HUES48 (cell line): ENCODE measurements around the gene LRRN1.
"Not testable (repeated sequence)": the region's sequence is repeated elsewhere in the genome, so short reads cannot be mapped to it uniquely, and the experiment has no call there.

Experiments used
- H3K27ac ChIP-seq: one replicate; pipeline ENCODE4 v1.7.0; 2013; ENCODE audit warnings: low read depth, low read length, inconsistent platforms
- H3K27me3 ChIP-seq: 2 replicates; pipeline ENCODE4 v1.6.1; 2013; ENCODE audit warnings: mild to moderate bottlenecking, low read length; ENCODE audit not compliant: control insufficient read depth, insufficient read depth
- H3K36me3 ChIP-seq: 2 replicates; pipeline ENCODE4 v1.6.1; 2013; ENCODE audit warnings: low read length; ENCODE audit not compliant: control insufficient read depth, insufficient read depth
- H3K4me1 ChIP-seq: 2 replicates; pipeline ENCODE4 v1.6.1; 2013; ENCODE audit warnings: mild to moderate bottlenecking, low read length; ENCODE audit not compliant: control insufficient read depth, insufficient read depth
- H3K4me3 ChIP-seq: 2 replicates; pipeline ENCODE4 v1.5.1; 2013; ENCODE audit warnings: mild to moderate bottlenecking, low read depth, low read length
- H3K9ac ChIP-seq: 2 replicates; pipeline ENCODE4 v1.6.1; 2013; ENCODE audit warnings: mild to moderate bottlenecking, low read depth, low read length, moderate library complexity
- H3K9me3 ChIP-seq: 2 replicates; pipeline ENCODE4 v1.6.1; 2013; ENCODE audit warnings: low read length; ENCODE audit not compliant: control insufficient read depth, insufficient read depth

LRRN1 gene

GRCh38 chr3:3806856-3807255, 7.6 kb downstream of the LRRN1 start:
- Histone ChIP-seq H3K9ac (no peak overlapping the region), H3K36me3 (peaks cover 92% of the 10 kb centered on the region), H3K4me1 (peaks cover 62% of the 10 kb centered on the region), H3K4me3 (no peak overlapping the region), H3K27ac (peak overlapping the region; percentile 26), H3K9me3 (no peaks in the 10 kb centered on the region), H3K27me3 (no peaks in the 10 kb centered on the region)

GRCh38 chr3:3813013-3813412, 13.8 kb downstream of the LRRN1 start:
- H3K4me3 ChIP-seq, result no peak overlapping the region
- H3K9me3 ChIP-seq, result no peaks in the 10 kb centered on the region
- no peak overlapping the region for H3K27ac ChIP-seq
- peaks cover 92% of the 10 kb centered on the region for H3K36me3 ChIP-seq
- no peak overlapping the region for H3K9ac ChIP-seq
- 0 out of 2 replicates have a peak, but pooled peaks cover 11% of the 10 kb centered on the region for H3K4me1 ChIP-seq
- H3K27me3 ChIP-seq, result no peaks in the 10 kb centered on the region

GRCh38 chr3:3815206-3815605, 16.0 kb downstream of the LRRN1 start:
- no peaks in the 10 kb centered on the region for H3K27me3 ChIP-seq
- H3K4me1 ChIP-seq, result peaks cover 13% of the 10 kb centered on the region; the same call in 1 of the 2 replicates
- H3K27ac ChIP-seq, result no peak overlapping the region
- H3K36me3 ChIP-seq, result peaks cover 97% of the 10 kb centered on the region
- H3K9ac ChIP-seq, result no peak overlapping the region
- no peaks in the 10 kb centered on the region for H3K9me3 ChIP-seq
- no peak overlapping the region for H3K4me3 ChIP-seq

- no peaks in the 10 kb centered on the region for H3K27me3 ChIP-seq
- H3K4me3 ChIP-seq, result no peak overlapping the region
- H3K27ac ChIP-seq, result no peak overlapping the region
- H3K9me3 ChIP-seq, result no peaks in the 10 kb centered on the region
- no peak overlapping the region for H3K9ac ChIP-seq
- H3K36me3 ChIP-seq, result peaks cover 98% of the 10 kb centered on the region
- H3K4me1 ChIP-seq, result peaks cover 5% of the 10 kb centered on the region; the same call in 1 of the 2 replicates
Observed at GRCh38 chr3:3816034-3816433, 16.8 kb downstream of the LRRN1 start.

- Histone ChIP-seq H3K36me3 (peaks cover 97% of the 10 kb centered on the region), H3K4me1 (peaks cover 7% of the 10 kb centered on the region; the same call in 1 of the 2 replicates), H3K9ac (no peak overlapping the region), H3K27me3 (no peaks in the 10 kb centered on the region), H3K9me3 (no peaks in the 10 kb centered on the region), H3K4me3 (no peak overlapping the region), H3K27ac (no peak overlapping the region)
Observed at GRCh38 chr3:3817865-3818264, 18.6 kb downstream of the LRRN1 start.

GRCh38 chr3:3821777-3822176, 22.5 kb downstream of the LRRN1 start:
- no peak overlapping the region for H3K27ac ChIP-seq
- no peak overlapping the region for H3K9ac ChIP-seq
- H3K4me1 ChIP-seq, result peaks cover 7% of the 10 kb centered on the region; the same call in 1 of the 2 replicates
- peaks cover 97% of the 10 kb centered on the region for H3K36me3 ChIP-seq
- no peaks in the 10 kb centered on the region for H3K27me3 ChIP-seq
- no peak overlapping the region for H3K4me3 ChIP-seq
- H3K9me3 ChIP-seq, result no peaks in the 10 kb centered on the region

DNA sequence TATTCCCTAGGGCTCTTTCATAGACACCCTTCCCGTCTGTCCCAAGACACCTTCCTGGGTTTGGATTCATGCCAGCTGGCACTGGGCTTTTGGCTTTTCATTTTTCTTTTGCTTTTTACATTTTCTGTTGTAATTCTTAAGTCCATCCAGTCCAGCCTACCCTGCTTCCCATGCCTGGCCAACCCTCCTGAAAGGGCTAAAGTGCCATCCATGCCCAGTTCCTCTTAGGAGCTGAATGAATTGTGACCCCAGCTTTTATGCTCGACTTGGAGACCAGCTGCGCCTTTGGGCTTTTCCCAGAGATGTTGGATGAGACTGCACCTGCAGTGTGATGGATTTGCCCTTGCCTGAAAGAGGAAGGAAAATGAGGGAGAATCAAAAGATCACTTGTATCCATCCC, 25.8 kb downstream of the LRRN1 start:
- Histone ChIP-seq H3K27me3 (no peaks in the 10 kb centered on the region), H3K36me3 (peaks cover 97% of the 10 kb centered on the region), H3K9ac (no peak overlapping the region)

DNA sequence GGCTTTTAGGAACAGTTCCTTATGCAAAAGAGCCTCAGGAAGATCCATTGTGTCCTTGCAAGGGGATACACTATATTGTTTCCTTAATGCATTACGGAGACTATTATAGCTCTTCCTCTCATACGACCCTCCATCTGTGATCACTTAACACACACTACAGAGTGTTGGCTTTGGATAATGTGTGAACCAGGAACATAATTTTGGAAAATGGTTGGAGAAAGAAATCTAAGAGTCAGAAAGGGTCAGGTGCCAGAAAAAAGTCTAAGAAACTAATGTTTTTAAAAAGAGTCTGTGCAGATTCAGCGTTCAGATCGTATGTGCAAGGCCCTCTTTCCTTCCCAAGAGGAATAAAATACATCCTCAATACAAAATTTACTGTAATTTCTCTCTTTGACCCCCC, 27.3 kb downstream of the LRRN1 start:
- Histone ChIP-seq H3K27me3 (no peaks in the 10 kb centered on the region), H3K4me1 (0 out of 2 replicates have a peak, but pooled peaks cover under 1% of the 10 kb centered on the region), H3K9me3 (no peaks in the 10 kb centered on the region), H3K4me3 (no peak overlapping the region), H3K27ac (no peak overlapping the region), H3K9ac (no peak overlapping the region), H3K36me3 (peaks cover 82% of the 10 kb centered on the region)

More for the DNA sequence above, 25.8 kb downstream of the LRRN1 start:
- Histone ChIP-seq H3K27ac (no peak overlapping the region), H3K4me1 (0 out of 2 replicates have a peak, but pooled peaks cover 4% of the 10 kb centered on the region), H3K4me3 (no peak overlapping the region), H3K9me3 (no peaks in the 10 kb centered on the region)

- H3K27me3 ChIP-seq, result no peaks in the 10 kb centered on the region
- H3K27ac ChIP-seq, result no peak overlapping the region
- H3K36me3 ChIP-seq, result peaks cover 80% of the 10 kb centered on the region
- H3K4me3 ChIP-seq, result no peak overlapping the region
- H3K4me1 ChIP-seq, result no peaks in the 10 kb centered on the region
- no peak overlapping the region for H3K9ac ChIP-seq
- H3K9me3 ChIP-seq, result 0 out of 2 replicates have a peak, but pooled peaks cover 2% of the 10 kb centered on the region
Observed at GRCh38 chr3:3827111-3827510, 27.9 kb downstream of the LRRN1 start.

- not testable (repeated sequence) for H3K4me3 ChIP-seq, H3K9ac ChIP-seq, H3K4me1 ChIP-seq, H3K27ac ChIP-seq, H3K27me3 ChIP-seq, H3K9me3 ChIP-seq
- peaks cover 79% of the 10 kb centered on the region for H3K36me3 ChIP-seq
Observed at GRCh38 chr3:3828417-3828816, 29.2 kb downstream of the LRRN1 start.

DNA sequence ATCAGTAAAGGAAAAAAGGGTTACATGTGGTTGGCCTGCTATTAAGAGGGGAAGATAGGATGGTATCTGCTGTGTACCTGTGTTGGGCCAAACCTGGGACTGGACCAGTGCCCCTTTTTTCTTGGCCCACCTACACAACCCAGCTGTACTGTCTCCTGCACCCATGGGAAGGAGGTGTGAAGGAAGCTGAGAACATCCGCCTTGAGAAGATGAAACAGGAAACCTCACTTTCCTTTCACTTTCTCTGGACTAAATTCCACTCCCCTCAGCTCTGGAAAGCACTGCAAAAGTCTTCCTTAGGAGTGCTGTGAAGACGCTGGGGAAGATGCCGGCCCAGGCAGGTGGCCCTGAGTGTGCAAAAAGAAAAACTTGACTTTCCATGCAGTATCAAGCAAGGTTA, 37.6 kb downstream of the LRRN1 start:
- H3K9ac ChIP-seq, result no peak overlapping the region
- H3K36me3 ChIP-seq, result peaks cover 69% of the 10 kb centered on the region
- no peak overlapping the region for H3K4me3 ChIP-seq
- peaks cover 5% of the 10 kb centered on the region; the same call in 1 of the 2 replicates for H3K9me3 ChIP-seq
- H3K27ac ChIP-seq, result no peak overlapping the region
- H3K4me1 ChIP-seq, result no peaks in the 10 kb centered on the region
- no peaks in the 10 kb centered on the region for H3K27me3 ChIP-seq
